SK-N-SH (cell line): Measurements from ENCODE around the gene TIGIT. TPM values are rescaled to one million over a fixed set of nuclear protein-coding genes. Genes with fewer than 3 reads are reported as not detected.

Experiments used
- CTCF ChIA-PET: fragments of 300-600, 350-600 bp; formaldehyde crosslinking; extraction: SDS; loops from one replicate; lab custom pipeline; 2021; lab: Yijun Ruan, JAX
- POLR2A ChIA-PET: fragments of 350-600 bp; sonication (Branson Sonifier 250); formaldehyde crosslinking; extraction: SDS; loops from one replicate; lab custom pipeline; 2020; ENCODE audit warnings: antibody characterized with exemption, inconsistent platforms; lab: Yijun Ruan, JAX
- DNase-seq: peaks from one replicate; pipeline ENCODE4 v3.0.0; 2012
- H2AFZ ChIP-seq: fragments of 200-600 bp; sonication (generic); 2 replicates; pipeline ENCODE4 v1.8.1; 2016; ENCODE audit warnings: antibody characterized with exemption, mild to moderate bottlenecking, low read depth
- H3F3A ChIP-seq: fragments of 200-600 bp; sonication (generic); replicated peaks from 2 replicates; pipeline ENCODE3; 2016; ENCODE audit warnings: antibody characterized with exemption, mild to moderate bottlenecking; ENCODE audit not compliant: insufficient read depth
- H3K27ac ChIP-seq, 2 experiments: fragments of 200-500 bp in 1 of 2; fragments of 200-600 bp in 1 of 2; sonication (Bioruptor generic) in 1 of 2; sonication (generic), shearing (Covaris generic) in 1 of 2; 2 replicates each; pipeline versions ENCODE4 v1.5.1 to v1.6.1; 2014 to 2016; ENCODE audit warnings: low read depth in 2 of 2, inconsistent platforms in 1 of 2, low read length in 1 of 2, mild to moderate bottlenecking in 1 of 2, mixed read lengths in 1 of 2
- H3K27me3 ChIP-seq: fragments of 200-600 bp; sonication (generic), shearing (Covaris generic); 2 replicates; pipeline ENCODE4 v1.6.1; 2016; ENCODE audit warnings: mixed run types; ENCODE audit not compliant: insufficient read depth
- H3K36me3 ChIP-seq, 2 experiments: fragments of 200-500 bp in 1 of 2; fragments of 200-600 bp in 1 of 2; sonication (Bioruptor generic) in 1 of 2; sonication (generic) in 1 of 2; replicated peaks in 1 of 2; 2 replicates each; pipeline versions ENCODE3 to v1.5.1; 2014 to 2016; ENCODE audit warnings: low read length in 1 of 2, mild to moderate bottlenecking in 1 of 2; ENCODE audit not compliant: insufficient read depth in 2 of 2, control insufficient read depth in 1 of 2
- H3K4me1 ChIP-seq, 2 experiments: fragments of 200-500 bp in 1 of 2; fragments of 200-600 bp in 1 of 2; sonication (Bioruptor generic) in 1 of 2; sonication (generic), shearing (Covaris generic) in 1 of 2; 2 replicates each; pipeline versions ENCODE4 v1.5.1 to v1.6.1; 2014 to 2016; ENCODE audit warnings: low read depth in 1 of 2, low read length in 1 of 2, mixed run types in 1 of 2; ENCODE audit not compliant: insufficient read depth in 2 of 2, control insufficient read depth in 1 of 2
- H3K4me2 ChIP-seq: fragments of 200-600 bp; sonication (generic), shearing (Covaris generic); 2 replicates; pipeline ENCODE4 v1.6.1; 2017; ENCODE audit warnings: mixed run types
- H3K4me3 ChIP-seq, 2 experiments: fragments of 200-500 bp in 1 of 2; fragments of 200-600 bp in 1 of 2; sonication (Bioruptor generic) in 1 of 2; sonication (generic), shearing (Covaris generic) in 1 of 2; 2 replicates each; pipeline versions ENCODE4 v1.5.1 to v1.8.1; 2014 to 2016; ENCODE audit warnings: low read depth in 2 of 2, inconsistent platforms in 1 of 2, low read length in 1 of 2, mild to moderate bottlenecking in 1 of 2, mixed read lengths in 1 of 2, moderate library complexity in 1 of 2
- H3K79me2 ChIP-seq: fragments of 200-600 bp; sonication (generic); 2 replicates; pipeline ENCODE4 v1.8.1; 2017; ENCODE audit warnings: mild to moderate bottlenecking; ENCODE audit not compliant: insufficient read depth
- H3K9ac ChIP-seq: fragments of 200-600 bp; sonication (generic); 2 replicates; pipeline ENCODE4 v1.6.1; 2017; ENCODE audit warnings: mixed run types
- H3K9me2 ChIP-seq: fragments of 200-600 bp; sonication (generic); 2 replicates; pipeline ENCODE4 v1.6.1; 2017; ENCODE audit warnings: mixed run types
- H3K9me3 ChIP-seq: fragments of 200-600 bp; sonication (generic); 2 replicates; pipeline ENCODE4 v1.6.1; 2017; ENCODE audit warnings: mixed run types, mild to moderate bottlenecking, moderate library complexity
- H4K20me1 ChIP-seq: fragments of 200-600 bp; sonication (generic); 2 replicates; pipeline ENCODE4 v1.6.1; 2017; ENCODE audit warnings: mild to moderate bottlenecking, mixed run types; ENCODE audit not compliant: insufficient read depth
- CTCF ChIP-seq: fragments of 200-600 bp; sonication (generic); IDR thresholded peaks from 2 replicates; pipeline ENCODE4 v1.6.1; 2017; ENCODE audit warnings: antibody characterized with exemption, mild to moderate bottlenecking, moderate library complexity
- EP300 ChIP-seq, 2 experiments: IDR thresholded peaks; 2 replicates each; pipeline versions ENCODE4 v1.4.0 to v1.6.1; 2012; ENCODE audit warnings: borderline replicate concordance in 1 of 2, low read depth in 1 of 2, low read length in 1 of 2
- FOXJ3 ChIP-seq: sonication (generic); formaldehyde crosslinking; IDR thresholded peaks from 2 replicates; pipeline ENCODE4 v1.5.1; 2020; ENCODE audit warnings: mild to moderate bottlenecking, missing genetic modification reagents
- GABPA ChIP-seq: IDR thresholded peaks from 2 replicates; pipeline ENCODE4 v1.4.0; 2012; ENCODE audit warnings: low read depth, mild to moderate bottlenecking
- MXI1 ChIP-seq: IDR thresholded peaks from 2 replicates; pipeline ENCODE4 v1.6.1; 2012; ENCODE audit warnings: mild to moderate bottlenecking, low read depth, low read length, improper control_type of control experiment
- NFIC ChIP-seq: IDR thresholded peaks from 2 replicates; pipeline ENCODE4 v1.4.0; 2012; ENCODE audit warnings: borderline replicate concordance
- RAD21 ChIP-seq: IDR thresholded peaks from 2 replicates; pipeline ENCODE4 v1.6.1; 2012; ENCODE audit warnings: mild to moderate bottlenecking, low read length
- RCOR1 ChIP-seq: fragments of 150-350 bp; IDR thresholded peaks from 2 replicates; pipeline ENCODE4 v1.6.1; 2017; ENCODE audit warnings: antibody characterized with exemption, low read length
- RFX5 ChIP-seq: IDR thresholded peaks from 2 replicates; pipeline ENCODE4 v1.6.1; 2012; ENCODE audit warnings: mild to moderate bottlenecking, improper control_type of control experiment, low read length
- SMC3 ChIP-seq: IDR thresholded peaks from 2 replicates; pipeline ENCODE4 v1.6.1; 2012; ENCODE audit warnings: low read depth, low read length, improper control_type of control experiment
- TAF1 ChIP-seq: IDR thresholded peaks from 2 replicates; pipeline ENCODE4 v1.6.1; 2012; ENCODE audit warnings: low read depth, mild to moderate bottlenecking, low read length, moderate library complexity, borderline replicate concordance
- YY1 ChIP-seq: IDR thresholded peaks from 2 replicates; pipeline ENCODE4 v1.4.0; 2012; ENCODE audit warnings: low read depth, mild to moderate bottlenecking
- WGBS: methylation state at CpG from one replicate; pipeline ENCODE4 v1.1.6; 2017; ENCODE audit warnings: low lambda C conversion rate; 5-methylcytosine and 5-hydroxymethylcytosine counted together
- polyA plus RNA-seq, 3 experiments: library from polyadenylated mRNA; depleted of rRNA; stranded (reverse); fragments of >200 nt; gene quantifications; 2 replicates each; pipeline ENCODE4 v1.2.3, GENCODE V29; 2012
- TF ChIP-seq, protein P1 (sequence below): IDR thresholded peaks from 2 replicates; pipeline ENCODE4 v1.4.0; 2012; ENCODE audit warnings: low read depth, borderline replicate concordance
- TF ChIP-seq, protein P2 (sequence below): IDR thresholded peaks from 2 replicates; pipeline ENCODE4; 2012

TIGIT gene
- polyA plus RNA-seq, 1 of the 3 experiments (the other 2 are of a cell fraction) = not detected

DNA sequence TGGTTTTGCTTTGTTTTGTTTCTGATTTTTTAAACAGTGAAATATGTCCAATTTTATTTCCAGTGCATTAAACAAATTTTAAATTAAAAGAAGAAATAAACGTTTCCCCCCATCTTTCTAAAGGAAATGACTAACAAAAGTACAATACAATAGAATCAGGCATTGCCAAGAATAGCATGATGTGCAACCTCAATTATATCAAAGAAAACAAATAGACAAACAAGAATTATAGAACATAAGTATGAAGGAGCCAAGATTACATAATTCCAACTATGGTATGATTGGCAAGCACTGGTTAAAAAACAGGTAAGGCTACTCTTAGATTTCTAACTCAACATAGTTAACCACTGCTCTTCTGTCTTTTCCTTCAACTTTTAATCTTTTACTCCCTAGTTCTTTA is 26.4 kb downstream of the TIGIT start:
- WGBS = 33% methylated on average over 1 of the region's 1 CpG
- no peak overlapping the region for H2AFZ ChIP-seq
- TF ChIP-seq YY1 (no peak), CTCF (no peak), RAD21 (no peak)
- no peaks in the 10 kb centered on the region for H3F3A ChIP-seq
- H3K4me3 ChIP-seq = no peak overlapping the region
- POLR2A ChIA-PET = no interaction called here
- no peak overlapping the region for H3K4me2 ChIP-seq
- H3K4me1 ChIP-seq = peaks cover 0 to 9% of the 10 kb centered on the region in 2 experiments; a peak in 2 of 4 replicates
- peaks cover 0 to 2% of the 10 kb centered on the region in 2 experiments for H3K36me3 ChIP-seq
- no peaks in the 10 kb centered on the region for H3K27me3 ChIP-seq
- no peaks in the 10 kb centered on the region for H4K20me1 ChIP-seq
- H3K9me3 ChIP-seq = no peaks in the 10 kb centered on the region
- CTCF ChIA-PET = interaction anchor here (2.1 kb wide), 1 partner anchor 21 kb away, joined by 4 read pairs; no protein-coding TSS in a partner anchor
- H3K9me2 ChIP-seq = no peaks in the 10 kb centered on the region
- no peaks in the 10 kb centered on the region for H3K79me2 ChIP-seq
- DNase-seq = no peak
- H3K27ac ChIP-seq = no peak overlapping the region
- H3K9ac ChIP-seq = no peak overlapping the region

GRCh38 chr3:114323546-114324254 is 29.9 kb downstream of the TIGIT start:
- WGBS = 89% methylated on average over 3 of the region's 3 CpGs
- Histone ChIP-seq H3K79me2 (no peaks in the 10 kb centered on the region), H3K36me3 (no peaks in the 10 kb centered on the region), H3K4me2 (no peak overlapping the region), H3K4me1 (peaks cover 0 to 9% of the 10 kb centered on the region in 2 experiments; a peak in 2 of 4 replicates), H3K9ac (no peak overlapping the region), H3K9me3 (no peaks in the 10 kb centered on the region), H3K27ac (no peak overlapping the region), H3K27me3 (no peaks in the 10 kb centered on the region), H2AFZ (no peak overlapping the region), H3K4me3 (no peak overlapping the region), H3K9me2 (no peaks in the 10 kb centered on the region), H3F3A (no peaks in the 10 kb centered on the region), H4K20me1 (no peaks in the 10 kb centered on the region)
- ChIA-PET POLR2A (no interaction called here), CTCF (interaction anchor here (0.7 to 2.5 kb wide), 3 partner anchors 12 to 21 kb away, joined by 4 to 13 read pairs (median 4); no protein-coding TSS in a partner anchor)
- no peak for TF ChIP-seq RFX5
- no peak for TF ChIP-seq GABPA
- TF ChIP-seq SMC3 = no peak
- TF ChIP-seq RCOR1 = no peak
- no peak for TF ChIP-seq NFIC
- TF ChIP-seq FOXJ3 (CRISPR knock-in tag) = no peak
- no peak for TF ChIP-seq EP300 (IDR thresholded peaks at IDR 0.05; ENCODE audit: borderline replicate concordance in 1 of 2, low read depth in 1 of 2, low read length in 1 of 2)
- TF ChIP-seq, protein P1, sequence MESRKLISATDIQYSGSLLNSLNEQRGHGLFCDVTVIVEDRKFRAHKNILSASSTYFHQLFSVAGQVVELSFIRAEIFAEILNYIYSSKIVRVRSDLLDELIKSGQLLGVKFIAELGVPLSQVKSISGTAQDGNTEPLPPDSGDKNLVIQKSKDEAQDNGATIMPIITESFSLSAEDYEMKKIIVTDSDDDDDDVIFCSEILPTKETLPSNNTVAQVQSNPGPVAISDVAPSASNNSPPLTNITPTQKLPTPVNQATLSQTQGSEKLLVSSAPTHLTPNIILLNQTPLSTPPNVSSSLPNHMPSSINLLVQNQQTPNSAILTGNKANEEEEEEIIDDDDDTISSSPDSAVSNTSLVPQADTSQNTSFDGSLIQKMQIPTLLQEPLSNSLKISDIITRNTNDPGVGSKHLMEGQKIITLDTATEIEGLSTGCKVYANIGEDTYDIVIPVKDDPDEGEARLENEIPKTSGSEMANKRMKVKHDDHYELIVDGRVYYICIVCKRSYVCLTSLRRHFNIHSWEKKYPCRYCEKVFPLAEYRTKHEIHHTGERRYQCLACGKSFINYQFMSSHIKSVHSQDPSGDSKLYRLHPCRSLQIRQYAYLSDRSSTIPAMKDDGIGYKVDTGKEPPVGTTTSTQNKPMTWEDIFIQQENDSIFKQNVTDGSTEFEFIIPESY = no peak
- TF ChIP-seq YY1 = no peak
- TF ChIP-seq, protein P2, sequence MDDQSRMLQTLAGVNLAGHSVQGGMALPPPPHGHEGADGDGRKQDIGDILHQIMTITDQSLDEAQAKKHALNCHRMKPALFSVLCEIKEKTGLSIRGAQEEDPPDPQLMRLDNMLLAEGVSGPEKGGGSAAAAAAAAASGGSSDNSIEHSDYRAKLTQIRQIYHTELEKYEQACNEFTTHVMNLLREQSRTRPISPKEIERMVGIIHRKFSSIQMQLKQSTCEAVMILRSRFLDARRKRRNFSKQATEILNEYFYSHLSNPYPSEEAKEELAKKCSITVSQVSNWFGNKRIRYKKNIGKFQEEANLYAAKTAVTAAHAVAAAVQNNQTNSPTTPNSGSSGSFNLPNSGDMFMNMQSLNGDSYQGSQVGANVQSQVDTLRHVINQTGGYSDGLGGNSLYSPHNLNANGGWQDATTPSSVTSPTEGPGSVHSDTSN = no peak
- no peak for TF ChIP-seq MXI1
- TF ChIP-seq RAD21 = no peak
- no peak for TF ChIP-seq CTCF
- no peak for TF ChIP-seq TAF1
- no peak for DNase-seq
